Fibroblast of mammary gland (primary cell): ENCODE results near the gene STARD3.

Source experiments
- DNase-seq: peaks from one replicate; pipeline ENCODE4 v3.0.0-alpha.2; 2010; ENCODE audit warnings: low read depth
- H3K4me3 ChIP-seq: 2 replicates; pipeline ENCODE4 v1.5.1; 2011; ENCODE audit warnings: low read depth, mild to moderate bottlenecking, low read length, moderate library complexity; ENCODE audit not compliant: control insufficient read depth
- TF ChIP-seq, protein P1 (sequence below): conservative IDR thresholded peaks from 2 replicates; pipeline ENCODE4 v1.5.1; 2011; ENCODE audit warnings: low read depth, low read length, inconsistent platforms; ENCODE audit not compliant: control insufficient read depth, insufficient read depth

Gene STARD3

GRCh38 chr17:39702901-39703893 lies 66.3 kb downstream of the STARD3 start:
- no peak for DNase-seq
- TF ChIP-seq, protein P1, sequence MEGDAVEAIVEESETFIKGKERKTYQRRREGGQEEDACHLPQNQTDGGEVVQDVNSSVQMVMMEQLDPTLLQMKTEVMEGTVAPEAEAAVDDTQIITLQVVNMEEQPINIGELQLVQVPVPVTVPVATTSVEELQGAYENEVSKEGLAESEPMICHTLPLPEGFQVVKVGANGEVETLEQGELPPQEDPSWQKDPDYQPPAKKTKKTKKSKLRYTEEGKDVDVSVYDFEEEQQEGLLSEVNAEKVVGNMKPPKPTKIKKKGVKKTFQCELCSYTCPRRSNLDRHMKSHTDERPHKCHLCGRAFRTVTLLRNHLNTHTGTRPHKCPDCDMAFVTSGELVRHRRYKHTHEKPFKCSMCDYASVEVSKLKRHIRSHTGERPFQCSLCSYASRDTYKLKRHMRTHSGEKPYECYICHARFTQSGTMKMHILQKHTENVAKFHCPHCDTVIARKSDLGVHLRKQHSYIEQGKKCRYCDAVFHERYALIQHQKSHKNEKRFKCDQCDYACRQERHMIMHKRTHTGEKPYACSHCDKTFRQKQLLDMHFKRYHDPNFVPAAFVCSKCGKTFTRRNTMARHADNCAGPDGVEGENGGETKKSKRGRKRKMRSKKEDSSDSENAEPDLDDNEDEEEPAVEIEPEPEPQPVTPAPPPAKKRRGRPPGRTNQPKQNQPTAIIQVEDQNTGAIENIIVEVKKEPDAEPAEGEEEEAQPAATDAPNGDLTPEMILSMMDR: no peak
- H3K4me3 ChIP-seq: no peak overlapping the region

DNA sequence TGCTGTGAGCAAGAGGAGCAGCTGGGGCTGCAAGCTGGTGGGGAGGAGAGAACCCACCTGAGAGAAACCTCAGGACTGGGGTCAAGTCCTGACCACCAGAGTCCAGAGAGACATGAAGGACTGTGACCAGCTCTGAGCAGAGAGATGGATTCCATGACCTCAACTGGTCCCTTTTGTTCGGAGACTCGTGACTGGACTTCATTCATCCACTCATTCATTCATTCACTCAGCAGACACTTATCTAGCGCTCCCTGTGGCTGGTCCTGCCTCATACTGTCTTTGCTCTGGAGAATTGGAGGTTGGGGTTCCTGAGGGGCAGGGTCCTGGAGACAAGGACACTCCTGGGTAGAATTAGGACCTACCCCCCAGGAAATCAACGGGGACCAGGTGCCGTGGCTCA lies 67.0 kb downstream of the STARD3 start:
- TF ChIP-seq, protein P1: no peak
- no peak for DNase-seq
- H3K4me3 ChIP-seq: no peak overlapping the region

DNA sequence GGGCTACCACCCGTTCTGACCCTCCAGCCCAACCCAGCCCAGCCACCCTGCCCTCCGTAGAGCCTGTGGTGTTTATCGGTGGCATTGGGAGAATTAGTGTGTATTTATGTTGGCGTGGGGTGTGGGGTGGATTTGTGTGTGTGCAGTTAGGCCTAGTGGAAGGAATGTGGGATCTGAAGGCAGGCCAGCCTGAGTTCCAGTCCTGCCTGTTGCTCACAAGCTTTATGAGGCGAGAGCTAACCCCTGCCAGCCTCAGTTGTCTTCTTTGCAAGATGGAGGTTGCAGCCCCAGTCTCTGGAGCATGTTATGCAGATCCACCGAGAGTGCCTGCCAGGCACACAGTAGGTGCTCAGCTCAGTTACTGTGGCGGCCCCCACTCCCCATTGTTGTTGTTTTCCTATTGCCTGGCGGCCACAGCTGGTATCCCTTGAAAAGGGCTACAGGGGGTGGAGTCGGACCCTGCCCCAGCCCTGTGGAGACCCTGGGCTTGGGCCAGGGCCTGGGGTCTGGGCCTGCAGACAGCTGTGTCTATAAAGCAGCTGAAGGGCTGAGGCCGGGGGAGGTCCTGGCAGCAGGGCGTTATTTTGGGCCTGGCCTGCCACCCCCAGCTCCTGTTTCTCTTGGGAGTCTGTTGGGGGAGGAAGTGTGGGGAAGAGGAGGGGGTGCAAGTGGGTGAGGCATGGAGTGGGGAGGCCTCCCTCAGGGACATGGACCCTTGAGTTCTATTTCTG lies 68.0 kb downstream of the STARD3 start:
- peak; percentile 17 for DNase-seq
- TF ChIP-seq, protein P1: peak; percentile 13
- H3K4me3 ChIP-seq: no peak overlapping the region

DNA sequence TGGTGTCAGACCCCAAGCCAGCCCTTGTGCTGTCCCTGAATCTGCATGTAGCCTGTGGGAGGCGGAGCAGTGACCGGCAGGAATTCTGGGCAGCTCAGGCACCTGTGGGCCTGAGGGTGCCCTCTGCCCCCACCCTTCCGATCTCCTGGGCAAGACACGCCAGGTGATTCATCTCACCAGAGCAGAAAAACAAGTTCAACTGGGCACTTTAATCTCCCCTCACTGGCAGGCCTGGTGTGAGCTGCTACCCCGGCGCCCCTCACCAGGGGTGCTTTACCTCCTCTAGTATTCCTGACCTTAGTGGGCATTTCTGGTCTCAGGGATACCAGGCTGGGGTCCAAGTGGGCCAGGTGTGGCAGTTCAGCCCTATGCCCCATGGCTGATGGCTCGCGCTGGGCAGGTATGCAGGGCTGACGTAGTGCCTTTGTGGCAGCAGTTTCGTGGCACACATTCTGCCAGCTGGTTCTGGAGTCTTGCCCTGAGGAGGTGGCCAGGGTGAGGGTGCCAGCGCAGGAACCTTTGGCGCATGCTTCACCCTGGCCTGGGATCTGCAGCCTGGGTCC lies 68.9 kb downstream of the STARD3 start:
- no peak overlapping the region for H3K4me3 ChIP-seq
- TF ChIP-seq, protein P1: no peak
- DNase-seq: no peak

DNA sequence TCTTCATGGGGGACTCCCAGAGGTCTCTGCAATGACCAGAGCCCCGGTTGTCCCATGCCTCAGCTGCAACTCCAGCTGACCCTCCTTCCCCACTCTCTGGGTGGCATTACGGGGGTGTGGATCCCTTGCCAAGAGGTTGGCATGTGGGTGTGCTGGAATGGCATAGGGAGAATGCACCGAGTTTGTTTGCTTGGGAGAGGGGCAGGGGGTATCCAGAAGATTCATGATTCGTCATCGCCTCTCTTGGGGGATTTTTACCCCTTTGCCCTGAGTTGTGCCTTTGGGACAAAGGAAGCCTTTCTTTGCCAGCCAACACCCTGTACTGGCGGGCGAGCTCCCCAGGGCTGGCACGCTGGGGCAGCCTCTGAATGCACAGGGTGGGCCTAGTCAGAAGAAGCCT lies 69.4 kb downstream of the STARD3 start:
- H3K4me3 ChIP-seq: no peak overlapping the region
- DNase-seq: no peak
- TF ChIP-seq, protein P1: no peak

DNA sequence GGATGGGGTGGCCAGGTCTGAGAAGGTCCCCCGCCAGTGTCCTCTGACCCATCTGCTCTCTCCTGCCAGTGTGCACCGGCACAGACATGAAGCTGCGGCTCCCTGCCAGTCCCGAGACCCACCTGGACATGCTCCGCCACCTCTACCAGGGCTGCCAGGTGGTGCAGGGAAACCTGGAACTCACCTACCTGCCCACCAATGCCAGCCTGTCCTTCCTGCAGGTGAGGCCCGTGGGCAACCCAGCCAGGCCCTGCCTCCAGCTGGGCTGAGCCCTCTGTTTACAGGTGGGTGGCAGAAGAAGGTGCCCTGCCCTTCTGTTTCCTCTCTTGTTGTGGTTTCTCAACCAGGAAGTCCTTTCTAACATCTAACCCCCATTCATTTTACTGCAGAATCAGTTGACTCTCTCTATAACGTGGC lies 70.0 kb downstream of the STARD3 start:
- TF ChIP-seq, protein P1: no peak
- no peak for DNase-seq
- no peak overlapping the region for H3K4me3 ChIP-seq
